Fibroblast of skin of left quadriceps (primary cell): Measurements from ENCODE around the gene FBXL5.
"Not testable (repeated sequence)": the region's sequence is repeated elsewhere in the genome, so short reads cannot be mapped to it uniquely, and the experiment has no call there.

Experiments
- DNase-seq, 2 experiments: peaks; one replicate each; pipeline ENCODE4 v3.0.0-alpha.2; 2013; ENCODE audit warnings: low read depth in 2 of 2

FBXL5 gene

GRCh38 chr4:15649914-15650545 lies 5.1 kb downstream of the FBXL5 start:
- DNase-seq: peak in 1 of 2 experiments; percentile 25

- DNase-seq: no peak
Observed at GRCh38 chr4:15648600-15648999, 6.6 kb downstream of the FBXL5 start.

GRCh38 chr4:15638418-15638817 lies 16.7 kb downstream of the FBXL5 start:
- no peak for DNase-seq

GRCh38 chr4:15636818-15637217 lies 18.3 kb downstream of the FBXL5 start:
- no peak for DNase-seq

- not testable (repeated sequence) for DNase-seq
Observed at GRCh38 chr4:15617407-15617806, 37.8 kb downstream of the FBXL5 start.

GRCh38 chr4:15614891-15615290 lies 40.3 kb downstream of the FBXL5 start:
- DNase-seq: not testable (repeated sequence)

GRCh38 chr4:15612136-15612535 lies 43.0 kb downstream of the FBXL5 start:
- no peak for DNase-seq

- DNase-seq: no peak
Observed at GRCh38 chr4:15610855-15611254, 44.3 kb downstream of the FBXL5 start.

- no peak for DNase-seq
Observed at GRCh38 chr4:15605537-15605936, 49.6 kb downstream of the FBXL5 start.

GRCh38 chr4:15601862-15602261 lies 53.3 kb downstream of the FBXL5 start:
- DNase-seq: no peak

- DNase-seq: no peak
Observed at GRCh38 chr4:15600176-15600575, 55.0 kb downstream of the FBXL5 start.

- DNase-seq: peak; percentile 12
Observed at GRCh38 chr4:15598644-15599043, 56.5 kb downstream of the FBXL5 start.

- no peak for DNase-seq
Observed at GRCh38 chr4:15592799-15593198, 62.4 kb downstream of the FBXL5 start.

GRCh38 chr4:15587649-15588048 lies 67.5 kb downstream of the FBXL5 start:
- DNase-seq: no peak

- DNase-seq: no peak
Observed at GRCh38 chr4:15586066-15586465, 69.1 kb downstream of the FBXL5 start.

GRCh38 chr4:15585331-15585730 lies 69.8 kb downstream of the FBXL5 start:
- DNase-seq: no peak

- DNase-seq: no peak
Observed at GRCh38 chr4:15584785-15585184, 70.4 kb downstream of the FBXL5 start.

- no peak for DNase-seq
Observed at GRCh38 chr4:15577508-15577907, 77.6 kb downstream of the FBXL5 start.

GRCh38 chr4:15575966-15576365 lies 79.2 kb downstream of the FBXL5 start:
- DNase-seq: no peak

- DNase-seq: no peak
Observed at GRCh38 chr4:15569746-15570145, 85.4 kb downstream of the FBXL5 start.

GRCh38 chr4:15568821-15569220 lies 86.3 kb downstream of the FBXL5 start:
- no peak for DNase-seq

GRCh38 chr4:15563871-15564270 lies 91.3 kb downstream of the FBXL5 start:
- no peak for DNase-seq

GRCh38 chr4:15562623-15563022 lies 92.5 kb downstream of the FBXL5 start:
- DNase-seq: no peak

- no peak for DNase-seq
Observed at GRCh38 chr4:15562114-15562513, 93.0 kb downstream of the FBXL5 start.
